Activated T-helper 17 cell treated with anti-CD3 and anti-CD28 coated beads, Interleukin-2, amount 50 U/mL, for 72 hours (primary cell): Measurements from ENCODE around the gene CHST15. TPM values are rescaled to one million over a fixed set of nuclear protein-coding genes. Genes with fewer than 3 reads are reported as not detected.
"Not testable (repeated sequence)": the region's sequence is repeated elsewhere in the genome, so short reads cannot be mapped to it uniquely, and the experiment has no call there.

Source experiments
- ATAC-seq: fragments of 150-1000 bp; cut with Tn5 transposase; replicated peaks from 2 replicates; pipeline ENCODE4 v1.10.0; 2021; ENCODE audit warnings: mild to moderate bottlenecking, moderate library complexity
- H3K27ac Mint-ChIP-seq: one replicate; pipeline ENCODE4 v1.8.0; 2022; ENCODE audit warnings: mixed read lengths
- H3K27me3 Mint-ChIP-seq: one replicate; pipeline ENCODE4 v1.8.0; 2022; ENCODE audit warnings: mixed read lengths
- H3K36me3 Mint-ChIP-seq: one replicate; pipeline ENCODE4 v1.8.0; 2022; ENCODE audit warnings: low read depth, mild to moderate bottlenecking, mixed read lengths
- H3K4me1 Mint-ChIP-seq: one replicate; pipeline ENCODE4 v1.8.0; 2022; ENCODE audit warnings: mixed read lengths
- H3K4me3 Mint-ChIP-seq: one replicate; pipeline ENCODE4 v1.8.0; 2022; ENCODE audit warnings: mild to moderate bottlenecking, mixed read lengths
- H3K9me3 Mint-ChIP-seq: one replicate; pipeline ENCODE4 v1.8.0; 2022; ENCODE audit warnings: mixed read lengths
- total RNA-seq, 2 donors: library from RNA; stranded (reverse); gene quantifications; one replicate each; pipeline ENCODE4 v1.2.3, GENCODE V29; 2022

Gene CHST15
- total RNA-seq, 2 donors from 2014 or later: 0.56 to 10.9 TPM

DNA sequence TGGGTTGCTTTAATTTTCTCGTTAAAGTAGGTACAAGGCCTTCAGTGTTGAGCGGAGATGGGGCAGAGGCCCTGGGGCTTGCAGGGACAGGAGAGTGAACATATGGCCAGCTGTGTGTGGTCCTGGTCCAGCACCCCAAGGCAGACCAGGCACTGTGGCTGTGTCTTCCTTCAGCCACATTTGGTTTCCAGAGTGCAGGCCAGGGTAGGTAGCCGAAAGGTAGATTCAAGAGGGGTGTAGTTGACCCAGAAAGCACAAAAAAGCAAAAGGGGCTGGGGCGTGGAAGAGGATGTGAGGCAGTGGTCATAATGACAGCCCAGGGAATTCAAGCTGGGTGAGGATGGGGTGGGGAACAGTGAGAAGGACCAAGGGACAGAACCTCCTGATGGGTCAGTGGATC is 21.3 kb upstream of the CHST15 start:
- H3K9me3 Mint-ChIP-seq: no peaks in the 10 kb centered on the region
- peaks cover 9% of the 10 kb centered on the region for H3K27me3 Mint-ChIP-seq
- no peak overlapping the region for H3K4me3 Mint-ChIP-seq
- no peak for ATAC-seq
- H3K36me3 Mint-ChIP-seq: no peaks in the 10 kb centered on the region
- H3K4me1 Mint-ChIP-seq: no peaks in the 10 kb centered on the region
- no peak overlapping the region for H3K27ac Mint-ChIP-seq

GRCh38 chr10:124112891-124113580 is 19.6 kb upstream of the CHST15 start:
- H3K4me3 Mint-ChIP-seq: no peak overlapping the region
- H3K36me3 Mint-ChIP-seq: no peaks in the 10 kb centered on the region
- H3K9me3 Mint-ChIP-seq: no peaks in the 10 kb centered on the region
- H3K27me3 Mint-ChIP-seq: peaks cover 12% of the 10 kb centered on the region
- no peak for ATAC-seq
- H3K4me1 Mint-ChIP-seq: no peaks in the 10 kb centered on the region
- H3K27ac Mint-ChIP-seq: no peak overlapping the region

- Mint-ChIP-seq H3K4me1 (peaks cover 4% of the 10 kb centered on the region), H3K27ac (no peak overlapping the region), H3K9me3 (no peaks in the 10 kb centered on the region), H3K27me3 (peaks cover 12% of the 10 kb centered on the region), H3K4me3 (no peak overlapping the region), H3K36me3 (no peaks in the 10 kb centered on the region)
- no peak for ATAC-seq
These were observed 17.5 kb upstream of the CHST15 start for GRCh38 chr10:124110882-124111281.

- peaks cover 12% of the 10 kb centered on the region for H3K27me3 Mint-ChIP-seq
- H3K4me3 Mint-ChIP-seq: no peak overlapping the region
- no peaks in the 10 kb centered on the region for H3K9me3 Mint-ChIP-seq
- H3K4me1 Mint-ChIP-seq: peaks cover 4% of the 10 kb centered on the region
- no peak overlapping the region for H3K27ac Mint-ChIP-seq
- H3K36me3 Mint-ChIP-seq: no peaks in the 10 kb centered on the region
- no peak for ATAC-seq
These were observed 15.9 kb upstream of the CHST15 start for GRCh38 chr10:124109261-124109660.

DNA sequence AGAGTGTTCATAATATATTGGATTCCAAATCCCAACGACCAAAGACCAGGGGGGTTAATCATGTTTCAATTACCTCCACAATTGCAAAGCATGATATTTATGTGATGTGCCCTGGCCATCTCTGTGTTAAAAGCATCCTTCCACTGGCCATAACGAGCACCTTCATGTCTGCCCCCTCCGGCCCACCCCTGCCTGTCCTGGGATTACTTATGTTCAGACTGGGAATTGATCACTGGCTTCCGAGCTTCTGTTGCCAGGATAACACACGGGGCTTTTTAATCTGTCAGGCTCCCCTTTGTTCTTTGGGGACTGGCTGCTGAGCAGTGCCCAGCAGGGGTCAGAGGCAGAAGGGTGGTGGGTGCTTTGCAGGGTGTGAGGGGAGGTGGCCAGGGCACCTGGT is 13.7 kb upstream of the CHST15 start:
- Mint-ChIP-seq H3K4me1 (peaks cover 4% of the 10 kb centered on the region), H3K36me3 (no peaks in the 10 kb centered on the region), H3K27me3 (peaks cover 8% of the 10 kb centered on the region), H3K9me3 (no peaks in the 10 kb centered on the region), H3K27ac (no peak overlapping the region), H3K4me3 (no peak overlapping the region)
- no peak for ATAC-seq

- peaks cover 8% of the 10 kb centered on the region for H3K27me3 Mint-ChIP-seq
- peaks cover 4% of the 10 kb centered on the region for H3K4me1 Mint-ChIP-seq
- H3K27ac Mint-ChIP-seq: no peak overlapping the region
- no peak overlapping the region for H3K4me3 Mint-ChIP-seq
- no peaks in the 10 kb centered on the region for H3K36me3 Mint-ChIP-seq
- ATAC-seq: peak; percentile 76
- H3K9me3 Mint-ChIP-seq: no peaks in the 10 kb centered on the region
These were observed 13.0 kb upstream of the CHST15 start for GRCh38 chr10:124106241-124106879.

GRCh38 chr10:124105594-124105993 is 12.2 kb upstream of the CHST15 start:
- no peaks in the 10 kb centered on the region for H3K9me3 Mint-ChIP-seq
- H3K27ac Mint-ChIP-seq: no peak overlapping the region
- peaks cover 8% of the 10 kb centered on the region for H3K27me3 Mint-ChIP-seq
- peaks cover 4% of the 10 kb centered on the region for H3K4me1 Mint-ChIP-seq
- no peak overlapping the region for H3K4me3 Mint-ChIP-seq
- no peak for ATAC-seq
- no peaks in the 10 kb centered on the region for H3K36me3 Mint-ChIP-seq

- Mint-ChIP-seq H3K9me3 (no peaks in the 10 kb centered on the region), H3K36me3 (no peaks in the 10 kb centered on the region), H3K4me3 (no peak overlapping the region), H3K27ac (no peak overlapping the region), H3K27me3 (peaks cover 5% of the 10 kb centered on the region), H3K4me1 (peaks cover 4% of the 10 kb centered on the region)
- ATAC-seq: no peak
These were observed 11.6 kb upstream of the CHST15 start for GRCh38 chr10:124105045-124105444.

DNA sequence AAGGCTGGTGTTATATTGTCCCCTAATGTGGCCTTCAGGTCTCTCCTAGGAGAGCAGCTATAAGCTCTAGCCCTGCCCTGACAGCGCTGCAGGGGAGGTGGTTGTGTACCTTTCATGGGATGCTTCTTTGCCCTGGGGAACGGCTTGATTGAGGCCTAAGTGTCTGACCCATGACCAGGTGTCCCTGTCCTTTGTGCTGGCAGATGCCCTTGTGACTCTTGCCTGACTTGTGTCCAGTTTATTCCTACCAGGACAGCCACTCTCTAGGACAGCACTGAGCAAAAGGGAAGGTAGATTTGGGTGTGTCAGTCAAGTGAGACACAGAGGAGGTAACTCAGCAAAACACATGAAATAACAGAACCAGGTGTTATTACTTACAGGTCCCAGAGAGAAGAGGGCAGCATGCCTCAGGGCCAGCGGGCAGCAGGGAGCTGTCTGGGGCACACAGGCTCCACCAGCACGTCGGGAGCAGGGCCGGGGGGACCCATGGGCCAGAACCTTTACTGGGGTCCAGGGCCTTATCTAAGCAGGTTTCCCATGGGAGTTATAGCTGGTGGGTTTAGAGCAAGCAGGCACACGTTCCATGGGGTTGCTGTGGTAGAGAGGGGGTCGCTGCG is 10.7 kb upstream of the CHST15 start:
- H3K36me3 Mint-ChIP-seq: no peaks in the 10 kb centered on the region
- H3K4me3 Mint-ChIP-seq: no peak overlapping the region
- H3K27ac Mint-ChIP-seq: no peak overlapping the region
- peaks cover 6% of the 10 kb centered on the region for H3K27me3 Mint-ChIP-seq
- peaks cover 12% of the 10 kb centered on the region for H3K4me1 Mint-ChIP-seq
- no peak for ATAC-seq
- H3K9me3 Mint-ChIP-seq: no peaks in the 10 kb centered on the region

GRCh38 chr10:124101351-124101750 is 8.0 kb upstream of the CHST15 start:
- Mint-ChIP-seq H3K36me3 (no peaks in the 10 kb centered on the region), H3K27me3 (peaks cover 9% of the 10 kb centered on the region), H3K4me1 (peaks cover 10% of the 10 kb centered on the region), H3K27ac (no peak overlapping the region), H3K4me3 (no peak overlapping the region), H3K9me3 (no peaks in the 10 kb centered on the region)
- no peak for ATAC-seq

GRCh38 chr10:124100651-124101050 is 7.3 kb upstream of the CHST15 start:
- not testable (repeated sequence) for H3K27ac Mint-ChIP-seq, H3K4me1 Mint-ChIP-seq, H3K9me3 Mint-ChIP-seq, H3K36me3 Mint-ChIP-seq, H3K4me3 Mint-ChIP-seq
- peak; percentile 66 for ATAC-seq
- H3K27me3 Mint-ChIP-seq: peaks cover 13% of the 10 kb centered on the region

- ATAC-seq: no peak
- Mint-ChIP-seq H3K4me1 (peaks cover 10% of the 10 kb centered on the region), H3K4me3 (no peak overlapping the region), H3K9me3 (no peaks in the 10 kb centered on the region), H3K36me3 (no peaks in the 10 kb centered on the region), H3K27me3 (peaks cover 13% of the 10 kb centered on the region), H3K27ac (no peak overlapping the region)
These were observed 6.7 kb upstream of the CHST15 start for GRCh38 chr10:124100124-124100523.

DNA sequence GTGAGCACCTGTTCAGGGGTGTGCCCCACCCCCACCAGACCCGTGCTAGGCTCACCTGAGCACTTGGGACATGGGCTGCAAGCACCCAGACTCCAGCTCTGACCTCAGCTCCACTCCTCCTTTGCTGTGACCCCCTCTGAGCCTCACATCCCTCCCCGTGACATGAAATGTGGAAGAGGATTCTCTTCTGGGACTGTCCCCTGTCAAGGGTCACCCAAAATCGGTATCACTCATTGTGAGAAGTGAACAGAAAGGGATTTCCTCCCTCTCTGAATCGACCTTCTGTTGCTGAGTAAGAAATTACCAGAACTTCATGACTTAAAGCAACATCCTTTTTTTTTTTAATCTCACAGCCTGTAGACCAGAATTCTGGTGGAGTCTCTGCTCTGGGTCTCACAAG is 6.2 kb upstream of the CHST15 start:
- no peak overlapping the region for H3K27ac Mint-ChIP-seq
- H3K36me3 Mint-ChIP-seq: no peaks in the 10 kb centered on the region
- no peak overlapping the region for H3K4me3 Mint-ChIP-seq
- no peaks in the 10 kb centered on the region for H3K9me3 Mint-ChIP-seq
- H3K27me3 Mint-ChIP-seq: peaks cover 18% of the 10 kb centered on the region
- ATAC-seq: peak; percentile 80
- peaks cover 10% of the 10 kb centered on the region for H3K4me1 Mint-ChIP-seq

GRCh38 chr10:124098575-124098974 is 5.2 kb upstream of the CHST15 start:
- no peaks in the 10 kb centered on the region for H3K36me3 Mint-ChIP-seq
- no peaks in the 10 kb centered on the region for H3K9me3 Mint-ChIP-seq
- ATAC-seq: no peak
- H3K27ac Mint-ChIP-seq: no peak overlapping the region
- H3K4me1 Mint-ChIP-seq: peaks cover 10% of the 10 kb centered on the region
- H3K4me3 Mint-ChIP-seq: no peak overlapping the region
- H3K27me3 Mint-ChIP-seq: peaks cover 20% of the 10 kb centered on the region

GRCh38 chr10:124097883-124098282 is 4.5 kb upstream of the CHST15 start:
- Mint-ChIP-seq H3K9me3 (no peaks in the 10 kb centered on the region), H3K4me1 (peaks cover 10% of the 10 kb centered on the region), H3K36me3 (no peaks in the 10 kb centered on the region), H3K27me3 (peaks cover 20% of the 10 kb centered on the region), H3K27ac (no peak overlapping the region), H3K4me3 (no peak overlapping the region)
- no peak for ATAC-seq
